NCI-H1694 (cell line): Measurements from ENCODE around the gene GART.

Source experiments
- DNase-seq: peaks from one replicate; lab custom pipeline; 2025; lab: John Stamatoyannopoulos, UW

GART gene

DNA sequence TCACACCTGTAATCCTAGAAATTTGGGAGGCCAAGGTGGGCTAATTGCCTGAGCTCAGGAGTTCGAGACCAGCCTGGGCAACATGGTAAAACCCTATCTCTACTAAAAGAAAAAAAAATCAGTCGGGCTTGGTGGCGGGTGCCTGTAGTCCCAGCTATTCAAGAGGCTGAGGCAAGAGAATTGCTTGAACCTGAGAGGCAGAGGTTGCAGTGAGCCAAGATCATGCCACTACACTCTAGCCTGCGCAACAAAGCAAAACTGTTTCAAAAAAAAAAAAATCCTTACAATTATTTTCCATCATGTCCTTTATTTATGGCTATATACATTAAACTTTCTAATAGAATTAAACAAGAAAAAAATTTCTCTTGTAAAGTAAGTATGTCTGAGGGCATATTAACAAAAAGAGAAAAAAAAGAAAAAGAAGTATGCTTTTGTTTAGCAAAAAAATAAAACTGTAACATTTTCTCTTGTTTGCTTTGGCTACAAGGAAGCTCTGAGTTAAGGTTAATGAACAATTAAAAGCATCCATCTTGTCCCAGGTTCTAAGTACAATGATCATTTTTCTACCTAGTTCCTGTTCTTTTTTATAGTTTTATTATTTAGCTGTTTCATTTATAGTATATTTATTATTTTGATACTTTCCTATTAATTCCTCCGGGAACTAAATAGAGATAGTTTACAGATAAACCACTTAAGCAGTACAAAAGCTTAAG, 80.2 kb downstream of the GART start:
- DNase-seq, result no peak

DNA sequence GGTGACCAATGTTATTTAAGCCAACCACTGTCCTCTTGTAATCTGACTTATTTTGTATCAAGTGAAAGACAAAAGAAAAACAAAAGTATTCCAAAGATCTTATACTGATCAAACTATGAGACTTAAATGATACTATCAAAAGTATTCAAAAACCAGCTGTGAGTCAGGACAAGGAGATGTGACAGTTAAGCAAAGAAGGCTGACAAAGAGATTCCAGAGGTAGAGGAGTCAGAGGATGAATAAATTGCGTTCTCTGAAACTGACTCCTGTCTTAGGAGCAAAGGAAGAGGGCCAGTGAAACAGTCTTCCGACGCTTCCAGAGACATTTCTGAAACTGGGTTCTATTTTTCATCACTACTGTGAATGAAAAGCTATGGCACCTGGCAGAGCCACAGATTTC, 83.1 kb downstream of the GART start:
- no peak for DNase-seq

DNA sequence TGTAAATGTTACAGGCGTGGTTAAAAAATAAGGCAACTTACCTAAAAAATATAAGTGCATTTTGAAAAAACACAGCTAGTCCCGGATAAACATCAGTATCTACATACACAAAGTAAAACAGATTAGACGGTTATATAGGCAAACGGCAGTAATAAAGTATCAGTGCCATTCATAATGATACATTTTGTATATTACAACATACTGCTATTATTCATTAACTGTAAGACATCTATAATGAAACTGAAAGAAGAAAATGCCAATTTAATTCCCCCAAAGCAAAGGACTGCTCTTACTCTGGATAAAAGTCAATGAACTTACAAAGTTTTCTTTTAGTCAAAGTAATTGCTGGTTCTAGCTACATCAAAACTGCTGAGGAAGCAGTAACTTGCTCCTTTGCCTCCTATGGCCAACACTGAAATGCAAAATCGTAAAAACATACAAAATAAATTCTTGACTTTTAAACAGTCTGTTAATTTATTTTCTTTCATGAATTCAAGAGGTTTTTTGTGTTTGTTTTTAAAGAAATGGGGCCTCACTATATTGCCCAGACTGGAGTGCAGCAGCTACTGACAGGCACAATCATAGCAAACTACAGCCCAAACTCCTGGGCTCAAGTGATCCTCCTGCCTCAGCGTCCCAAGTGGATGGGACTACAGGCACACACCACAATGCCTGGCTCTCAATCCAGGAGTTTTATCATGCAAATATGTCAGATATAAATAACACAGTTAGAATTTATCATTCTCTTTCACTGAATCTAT, 86.1 kb downstream of the GART start:
- DNase-seq, result no peak
